Stimulated activated CD8-positive, alpha-beta memory T cell treated with anti-CD3 and anti-CD28 coated beads, Interleukin-12 subunit alpha, Interleukin-12 subunit beta, amount 100 ng/mL, for 24 hours (primary cell): ENCODE results near the gene ZDHHC4.

ENCODE experiments used
- DNase-seq: peaks from one replicate; pipeline ENCODE4 v3.0.0-alpha.2; 2020; ENCODE audit errors: extremely low read depth

Gene ZDHHC4

DNA sequence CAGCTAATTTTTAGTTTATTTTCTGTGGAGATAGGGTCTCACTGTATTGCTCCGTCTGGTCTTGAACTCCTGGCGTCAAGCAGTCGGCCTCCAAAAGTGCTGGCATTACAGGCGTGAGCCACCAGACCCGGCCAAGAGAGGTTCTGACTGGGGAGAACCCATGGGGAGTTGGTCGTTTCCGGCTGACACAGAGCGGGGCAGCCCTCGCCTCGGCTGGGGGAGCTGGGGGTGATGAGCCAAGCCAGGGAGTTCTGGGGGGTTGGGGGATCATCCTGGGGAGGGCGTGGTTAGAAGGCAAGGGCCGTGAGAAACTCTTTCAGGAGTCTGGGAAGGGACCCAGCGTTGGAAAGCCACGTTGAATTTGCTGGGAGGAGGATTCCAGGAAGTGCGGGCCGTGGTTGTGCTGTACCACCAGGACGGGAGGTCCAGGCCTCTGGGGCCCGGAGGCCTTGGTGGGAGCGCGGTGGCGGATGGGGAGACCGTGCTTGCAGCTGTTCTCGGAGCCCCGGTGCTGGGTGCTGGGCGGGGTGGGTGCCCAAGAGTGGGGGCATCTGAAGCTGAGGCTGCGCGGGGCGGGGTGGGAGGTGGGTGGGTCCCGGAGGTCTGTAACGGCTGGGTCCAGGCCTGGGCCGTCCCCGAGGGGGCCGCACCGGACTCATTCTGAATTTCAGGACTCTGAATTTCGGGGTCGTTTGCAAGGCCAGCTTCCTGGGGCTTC lies 29.8 kb downstream of the ZDHHC4 start:
- no peak for DNase-seq

DNA sequence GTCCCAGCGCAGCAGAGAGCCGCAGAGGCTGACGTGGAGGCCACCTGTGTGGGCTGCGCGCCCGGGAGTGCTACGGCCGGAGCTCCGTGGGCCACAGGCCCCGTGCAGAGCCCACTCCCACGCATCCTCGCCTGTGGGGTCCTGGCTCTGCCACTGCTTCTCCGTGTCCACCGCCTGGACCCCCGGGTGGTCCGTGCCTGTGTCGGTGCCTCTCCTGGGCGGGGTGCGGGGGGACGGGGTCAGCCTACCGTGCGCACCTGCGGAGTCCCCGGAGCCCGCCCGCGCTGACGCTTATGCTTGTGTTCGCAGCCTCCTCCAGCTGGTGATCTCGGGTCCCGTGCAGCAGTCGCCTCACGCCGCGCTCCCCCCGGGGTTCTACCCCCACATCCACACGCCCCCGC lies 30.4 kb downstream of the ZDHHC4 start:
- DNase-seq, result no peak

- no peak for DNase-seq
These were observed 30.8 kb downstream of the ZDHHC4 start for GRCh38 chr7:6608081-6608480.

- DNase-seq, result no peak
These were observed 31.5 kb downstream of the ZDHHC4 start for GRCh38 chr7:6608794-6609193.

- no peak for DNase-seq
These were observed 35.6 kb downstream of the ZDHHC4 start for GRCh38 chr7:6612819-6613218.

DNA sequence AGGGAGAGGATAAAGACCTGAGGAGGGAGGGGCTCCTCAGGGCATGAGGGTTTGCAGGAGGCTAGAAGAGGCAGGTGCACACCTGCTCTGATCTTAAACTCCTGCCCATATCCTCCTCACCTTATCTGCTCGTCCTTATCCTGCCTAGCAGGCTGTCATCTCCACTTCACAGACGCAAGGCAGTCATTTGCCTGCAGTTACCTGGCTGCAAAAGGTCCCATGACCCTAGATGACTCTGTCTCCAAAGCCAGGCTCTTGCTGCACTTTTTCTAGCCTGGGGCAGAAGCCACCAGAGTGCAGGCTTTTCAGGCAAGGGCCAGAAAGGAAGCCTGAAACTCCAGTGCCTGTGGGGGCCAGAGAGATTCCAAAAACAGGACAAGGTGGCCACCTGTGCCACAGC lies 36.5 kb downstream of the ZDHHC4 start:
- DNase-seq, result no peak

- DNase-seq, result no peak
These were observed 37.9 kb downstream of the ZDHHC4 start, which contains the start of gene ZNF853 for GRCh38 chr7:6614953-6615722. Gene ZNF853 (plus strand): TSS chr7:6615610. CDS start chr7:6616175, 565 bp downstream.

DNA sequence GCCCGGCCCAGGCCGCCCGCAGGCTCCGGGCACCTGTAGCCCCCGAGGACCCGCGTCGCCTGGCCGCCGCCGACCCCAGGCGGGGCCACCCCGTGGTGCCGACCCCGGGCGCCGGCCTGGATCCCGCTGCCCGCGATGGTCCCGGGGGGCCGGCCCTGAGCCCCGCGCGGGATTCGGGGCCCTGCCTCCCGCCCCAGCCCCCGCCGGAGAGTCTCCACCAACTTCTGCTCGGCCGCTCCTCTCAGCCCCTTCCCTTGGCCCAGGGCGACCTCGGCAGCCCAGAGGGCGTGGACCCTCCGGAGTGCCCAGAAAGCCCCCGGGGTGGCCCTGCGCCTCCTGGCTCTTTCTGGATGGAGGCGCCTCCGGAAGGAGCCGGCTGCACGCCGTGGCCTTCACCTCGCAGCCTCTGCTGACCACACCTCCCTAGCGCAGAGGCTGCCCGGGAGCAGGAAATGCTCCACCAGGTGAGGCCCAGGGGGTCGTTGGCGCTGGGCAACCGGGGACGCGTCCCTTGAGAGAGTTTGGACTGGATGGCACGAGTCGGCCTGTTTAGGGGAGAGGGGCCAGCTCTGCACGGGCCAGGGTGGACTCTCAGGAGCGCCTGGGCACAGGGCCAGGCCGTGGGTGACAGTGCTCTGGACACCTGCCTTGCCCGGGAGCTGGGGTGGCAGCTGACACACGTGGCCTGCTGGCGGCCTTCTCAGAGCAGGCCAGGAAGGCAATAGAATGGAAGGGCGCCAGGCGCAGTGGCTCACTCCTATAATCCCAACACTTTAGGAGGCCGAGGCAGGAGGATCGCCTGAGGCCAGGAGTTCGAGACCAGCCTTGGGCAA lies 38.7 kb downstream of the ZDHHC4 start:
- DNase-seq, result no peak

DNA sequence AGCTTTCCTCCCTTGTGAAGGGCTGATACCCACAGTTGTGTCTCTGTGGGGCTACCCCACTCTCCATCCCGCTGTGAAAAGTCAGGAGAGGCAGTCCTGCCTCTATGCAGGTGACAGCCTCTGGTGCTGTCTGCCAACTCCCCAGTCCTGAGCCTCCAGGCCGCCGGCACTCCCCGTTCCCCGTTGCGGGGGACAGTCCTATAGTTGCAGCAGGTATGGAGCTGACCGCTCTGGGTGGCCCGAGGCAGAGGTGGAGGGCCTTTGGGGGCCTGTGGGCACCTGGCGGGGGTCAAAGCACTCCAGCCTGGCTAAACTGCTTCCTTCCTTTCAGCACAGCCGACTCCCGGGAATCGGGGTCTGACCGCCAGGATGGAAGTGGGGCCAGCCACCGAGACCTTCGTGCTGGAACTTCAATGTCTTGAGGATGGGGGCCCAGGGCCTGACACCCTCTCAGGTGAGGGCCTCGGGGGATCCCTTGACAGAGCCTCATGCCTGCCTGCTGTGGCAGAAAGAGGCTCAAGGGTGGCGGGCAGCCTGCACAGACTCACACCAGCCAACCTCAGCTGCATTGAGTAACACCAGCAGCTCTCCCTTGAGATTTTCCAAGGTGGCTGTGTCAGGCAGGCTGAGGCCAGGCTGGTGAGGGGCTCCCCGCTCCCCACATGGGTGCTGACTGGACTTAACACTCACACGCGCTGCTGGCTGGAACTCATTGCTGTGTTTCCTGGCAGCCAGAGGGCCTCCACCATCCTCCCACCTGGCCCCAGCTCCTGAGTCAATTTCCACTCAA lies 39.8 kb downstream of the ZDHHC4 start:
- no peak for DNase-seq

- no peak for DNase-seq
These were observed 41.4 kb downstream of the ZDHHC4 start for GRCh38 chr7:6618621-6619020.

DNA sequence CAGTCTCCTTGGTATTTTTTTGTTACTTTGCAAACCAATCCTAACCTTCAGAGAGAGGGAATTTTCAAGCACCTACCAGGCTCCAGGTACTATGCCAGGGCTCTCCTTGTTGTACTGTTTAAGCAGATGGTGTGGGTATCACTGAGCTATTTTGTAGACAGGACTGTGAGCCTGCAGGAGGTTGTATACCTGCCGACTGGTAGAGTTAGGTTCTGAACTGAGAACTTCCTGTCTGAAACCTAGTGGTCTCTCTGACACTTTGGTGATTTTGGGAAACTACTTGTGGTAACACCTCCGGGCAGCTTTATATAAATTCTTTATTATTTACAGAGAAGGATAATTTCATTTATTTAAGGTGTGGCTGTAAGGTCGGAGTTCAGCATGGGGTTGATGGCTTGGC lies 42.7 kb downstream of the ZDHHC4 start:
- no peak for DNase-seq

DNA sequence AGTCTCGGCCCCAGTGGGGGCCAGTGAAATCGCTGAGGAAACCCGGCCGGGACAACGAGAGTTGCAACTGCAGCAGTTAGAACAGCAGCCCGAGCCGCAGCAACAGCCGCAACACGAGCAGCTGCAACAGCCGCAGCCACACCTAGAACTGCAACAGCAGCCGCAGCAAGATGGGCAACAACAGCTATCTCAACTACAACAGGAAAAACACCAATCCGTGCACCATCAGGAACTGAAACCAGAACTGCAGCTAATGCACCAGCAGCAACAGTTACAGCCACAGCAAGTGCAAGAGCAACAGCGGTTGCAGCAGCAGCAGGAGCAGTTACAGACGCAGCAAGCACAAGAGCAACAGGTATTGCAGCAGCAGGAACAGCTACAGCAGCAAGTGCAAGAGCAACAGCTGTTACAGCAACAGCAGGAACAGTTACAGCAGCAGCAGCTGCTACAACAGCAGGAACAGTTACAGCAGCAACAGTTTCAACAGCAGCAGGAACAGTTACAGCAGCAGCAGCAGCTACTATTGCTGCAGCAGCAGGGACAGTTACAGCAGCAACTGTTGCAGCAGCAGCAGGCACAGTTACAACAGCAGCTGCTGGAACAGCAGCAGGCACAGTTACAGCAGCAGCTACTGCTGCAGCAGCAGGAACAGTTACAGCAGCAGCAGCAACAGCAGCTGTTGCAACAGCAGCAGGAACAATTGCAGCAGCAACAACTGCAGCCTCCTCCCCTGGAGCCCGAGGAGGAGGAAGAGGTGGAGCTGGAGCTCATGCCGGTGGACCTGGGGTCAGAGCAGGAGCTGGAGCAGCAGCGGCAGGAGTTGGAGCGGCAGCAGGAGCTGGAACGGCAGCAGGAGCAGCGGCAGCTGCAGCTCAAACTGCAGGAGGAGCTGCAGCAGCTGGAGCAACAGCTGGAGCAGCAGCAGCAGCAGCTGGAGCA lies 44.2 kb downstream of the ZDHHC4 start:
- no peak for DNase-seq

GRCh38 chr7:6622134-6622710 lies 45.0 kb downstream of the ZDHHC4 start:
- DNase-seq, result no peak

DNA sequence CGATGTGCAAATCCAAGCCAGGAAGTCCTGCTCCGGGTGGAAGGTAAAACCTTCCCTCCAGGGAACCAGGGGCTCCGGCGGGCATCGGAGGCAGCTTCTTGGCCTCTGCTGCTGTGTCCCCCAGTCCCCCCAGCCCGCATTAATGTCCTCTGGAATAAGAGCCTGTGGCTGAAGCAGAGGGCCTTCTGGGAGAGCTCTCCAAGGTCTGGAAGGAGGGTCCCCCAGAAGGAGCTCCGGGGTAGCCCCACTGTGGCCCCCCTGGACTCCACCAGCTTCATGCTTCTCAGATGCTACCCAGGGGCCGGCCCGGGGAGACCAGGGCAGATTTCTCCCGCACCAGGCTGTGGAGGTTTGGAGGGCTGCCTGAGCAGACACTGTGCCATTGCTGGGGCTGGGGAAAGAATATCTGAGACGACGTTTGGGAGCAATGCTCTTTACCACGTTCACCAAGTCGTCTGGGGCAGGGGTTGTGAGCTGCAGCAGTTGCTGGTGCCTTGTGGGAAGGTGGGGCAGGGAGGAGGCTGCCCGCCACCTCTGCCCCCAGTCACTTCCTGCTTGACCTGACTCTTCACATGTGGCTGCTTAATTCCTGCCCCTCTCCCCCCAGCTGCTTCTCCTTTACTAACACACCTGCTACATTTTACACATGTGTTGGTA lies 46.5 kb downstream of the ZDHHC4 start:
- DNase-seq, result no peak

DNA sequence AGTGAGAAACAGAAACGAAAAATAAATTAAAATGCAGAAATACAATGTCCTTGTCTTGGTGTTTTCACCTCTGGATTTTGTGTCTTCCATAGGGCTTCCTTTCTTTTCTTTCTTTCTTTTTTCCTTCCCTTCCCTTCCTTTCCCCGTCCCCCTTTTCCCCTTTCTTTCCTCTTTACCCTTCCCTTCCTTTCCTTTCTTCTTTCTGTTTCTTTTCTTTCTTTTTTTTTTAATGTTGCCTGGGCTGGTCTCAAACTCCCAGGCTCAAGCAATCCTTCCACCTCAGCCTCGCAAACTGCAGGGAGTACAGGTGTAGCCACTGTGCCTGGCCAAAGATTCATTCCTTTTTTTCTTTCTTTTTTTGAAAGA lies 47.0 kb downstream of the ZDHHC4 start:
- no peak for DNase-seq

- no peak for DNase-seq
These were observed 50.8 kb downstream of the ZDHHC4 start for GRCh38 chr7:6628045-6628444.

DNA sequence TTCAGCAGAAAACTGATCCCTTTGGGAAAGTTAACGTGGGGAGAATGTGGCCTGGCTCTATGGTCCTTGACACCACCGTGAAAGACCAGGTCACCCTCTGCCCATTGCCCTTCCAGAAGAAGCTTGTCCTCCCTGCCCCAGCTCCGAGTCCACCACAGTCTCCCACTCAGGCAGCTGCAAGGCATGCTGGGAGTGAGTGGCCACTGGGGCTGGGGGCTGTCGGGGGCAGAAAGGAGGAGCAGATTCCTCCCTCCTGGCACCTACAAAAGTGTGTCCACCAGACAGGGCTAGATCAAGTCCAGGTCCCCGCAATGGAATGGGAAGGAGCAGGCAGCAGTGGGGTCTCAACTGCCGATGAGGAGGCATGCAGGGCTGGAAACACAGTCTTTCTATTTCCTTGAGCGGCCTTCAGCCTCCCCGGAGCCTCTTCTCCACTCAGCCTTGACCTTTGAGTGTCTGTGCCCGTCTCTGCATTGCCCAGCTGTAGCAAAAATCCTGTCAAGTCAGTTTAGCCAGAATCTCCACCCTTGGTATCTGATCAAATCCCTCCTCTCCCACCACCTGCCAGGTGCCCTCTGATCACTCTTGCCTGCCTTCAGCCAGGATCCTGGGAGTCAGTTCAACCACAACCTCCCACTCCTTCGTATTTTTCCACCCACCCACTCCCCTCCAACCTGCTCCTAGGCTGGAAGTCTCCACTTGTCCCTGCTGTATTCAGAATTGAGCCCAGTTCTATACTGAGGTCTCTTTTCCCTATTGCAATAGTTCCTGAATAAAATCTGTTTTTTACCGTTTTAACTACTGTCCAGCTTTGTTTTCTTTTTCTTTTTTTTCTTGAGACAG lies 53.0 kb downstream of the ZDHHC4 start:
- no peak for DNase-seq

- no peak for DNase-seq
These were observed 54.4 kb downstream of the ZDHHC4 start for GRCh38 chr7:6631605-6632004.

GRCh38 chr7:6634021-6634420 lies 56.8 kb downstream of the ZDHHC4 start:
- DNase-seq, result no peak
